AG08396 (cell line): Measurements from ENCODE around the gene COBL.
A peak's percentile ranks its signal among the peaks of the same experiment; 100 is the strongest.
"Not testable (repeated sequence)": the region's sequence is repeated elsewhere in the genome, so short reads cannot be mapped to it uniquely, and the experiment has no call there.

Experiments used
- DNase-seq: peaks from one replicate; pipeline ENCODE4 v3.0.0; 2012; ENCODE audit warnings: low spot score, mixed read lengths

COBL gene

GRCh38 chr7:51233374-51233773 is 83.2 kb downstream of the COBL start:
- no peak for DNase-seq

- DNase-seq, result no peak
Measured at GRCh38 chr7:51230723-51231122, 85.9 kb downstream of the COBL start.

- DNase-seq, result no peak
Measured at GRCh38 chr7:51230324-51230625, 86.3 kb downstream of the COBL start.

- no peak for DNase-seq
Measured at GRCh38 chr7:51229620-51230323, 86.8 kb downstream of the COBL start.

- no peak for DNase-seq
Measured at GRCh38 chr7:51229106-51229537, 87.5 kb downstream of the COBL start.

GRCh38 chr7:51228386-51228958 is 88.1 kb downstream of the COBL start:
- no peak for DNase-seq

- no peak for DNase-seq
Measured at GRCh38 chr7:51227861-51228260, 88.7 kb downstream of the COBL start.

- no peak for DNase-seq
Measured at GRCh38 chr7:51226916-51227535, 89.6 kb downstream of the COBL start.

GRCh38 chr7:51226063-51226755 is 90.4 kb downstream of the COBL start:
- DNase-seq, result peak; percentile 22

GRCh38 chr7:51224811-51225595 is 91.6 kb downstream of the COBL start:
- DNase-seq, result no peak

GRCh38 chr7:51223505-51223904 is 93.1 kb downstream of the COBL start:
- DNase-seq, result no peak

GRCh38 chr7:51222916-51223315 is 93.7 kb downstream of the COBL start:
- DNase-seq, result no peak

GRCh38 chr7:51220226-51220625 is 96.4 kb downstream of the COBL start:
- no peak for DNase-seq

GRCh38 chr7:51219261-51219988 is 97.2 kb downstream of the COBL start:
- no peak for DNase-seq

- DNase-seq, result no peak
Measured at GRCh38 chr7:51217804-51218203, 98.8 kb downstream of the COBL start.

- DNase-seq, result no peak
Measured at GRCh38 chr7:51214098-51214497, 102.5 kb downstream of the COBL start.

- no peak for DNase-seq
Measured at GRCh38 chr7:51213618-51214017, 103.0 kb downstream of the COBL start.

- DNase-seq, result no peak
Measured at GRCh38 chr7:51210766-51211165, 105.8 kb downstream of the COBL start.

- no peak for DNase-seq
Measured at GRCh38 chr7:51209426-51209825, 107.2 kb downstream of the COBL start.

- not testable (repeated sequence) for DNase-seq
Measured at GRCh38 chr7:51208125-51208524, 108.5 kb downstream of the COBL start.

- DNase-seq, result no peak
Measured at GRCh38 chr7:51198654-51199053, 118.0 kb downstream of the COBL start.

- DNase-seq, result no peak
Measured at GRCh38 chr7:51190969-51191368, 125.6 kb downstream of the COBL start.
